Measurements from ENCODE around the gene COL15A1.

The COL15A1 gene

DNA sequence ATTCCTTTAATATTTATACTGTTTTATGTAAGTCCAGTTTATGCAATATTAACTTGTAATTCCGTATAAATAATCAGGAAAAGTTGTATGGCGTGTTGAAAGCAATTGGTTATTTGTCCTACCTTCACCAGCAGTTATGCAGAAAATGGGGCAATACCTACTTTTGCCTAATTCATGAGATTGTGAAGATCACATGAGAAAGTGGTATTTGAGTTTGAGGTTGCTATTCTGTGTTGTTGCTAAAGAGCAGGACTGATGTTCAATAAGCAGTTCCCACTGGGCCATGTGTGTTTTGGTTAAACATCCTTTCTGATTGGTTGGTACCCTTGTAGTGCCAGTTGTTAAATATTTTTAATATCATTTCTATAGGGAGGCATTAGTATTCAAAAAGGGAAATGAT is 164.4 kb downstream of the COL15A1 start:
- DNase-seq (ENCODE audit: low spot score) = no peak

DNA sequence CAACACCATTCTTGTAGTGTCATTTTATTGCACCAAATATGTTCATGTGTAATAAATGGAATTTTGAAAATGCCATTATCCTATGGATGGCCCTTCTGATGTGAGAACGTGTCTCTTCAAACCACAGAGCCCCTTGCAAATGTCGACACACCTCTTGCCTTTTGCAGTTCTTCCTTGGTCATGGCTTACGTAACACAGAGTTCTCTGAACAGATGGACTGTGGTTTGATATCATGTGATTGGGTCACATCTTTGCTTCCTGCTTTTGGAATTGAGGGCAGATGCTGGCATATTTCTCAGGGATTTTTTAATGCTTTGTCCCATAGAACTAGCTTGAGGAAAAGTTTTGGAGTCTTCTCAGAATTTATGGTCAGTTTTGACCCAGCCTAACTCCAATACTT is 165.8 kb downstream of the COL15A1 start:
- peak; percentile 82 for DNase-seq (ENCODE audit: low spot score)

DNA sequence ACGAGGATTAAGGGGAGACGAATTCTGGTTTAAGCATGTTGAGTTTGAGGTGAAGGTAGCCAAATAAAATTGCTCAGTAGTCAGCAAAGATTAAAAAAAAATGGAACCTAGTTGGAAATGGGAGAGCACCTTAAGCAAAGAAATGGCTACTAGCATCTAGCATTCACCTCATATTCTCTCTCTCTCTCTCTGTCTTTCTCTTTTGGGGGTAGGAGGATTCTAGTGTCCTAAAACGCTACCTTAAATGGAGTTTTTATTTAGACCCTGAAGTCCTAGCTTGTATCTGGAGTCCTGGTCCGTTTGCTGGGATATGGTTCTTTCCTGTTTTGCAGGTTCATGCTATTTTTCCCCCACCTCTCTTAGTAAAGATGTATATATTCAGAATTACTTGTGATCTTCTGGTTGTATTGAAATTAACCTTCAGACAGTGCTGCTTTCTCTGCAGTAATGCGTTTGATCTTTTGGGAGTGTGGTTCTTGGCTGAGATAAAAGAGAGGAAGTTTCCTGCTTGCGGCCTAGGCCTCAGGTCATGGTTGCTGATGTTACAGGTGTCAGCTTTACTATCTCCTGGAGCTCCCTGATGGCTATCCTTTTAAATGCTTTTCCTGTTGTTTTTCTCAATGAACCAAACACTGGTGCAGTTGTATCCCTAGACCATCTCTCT is 169.2 kb downstream of the COL15A1 start:
- DNase-seq (ENCODE audit: low spot score) = no peak

DNA sequence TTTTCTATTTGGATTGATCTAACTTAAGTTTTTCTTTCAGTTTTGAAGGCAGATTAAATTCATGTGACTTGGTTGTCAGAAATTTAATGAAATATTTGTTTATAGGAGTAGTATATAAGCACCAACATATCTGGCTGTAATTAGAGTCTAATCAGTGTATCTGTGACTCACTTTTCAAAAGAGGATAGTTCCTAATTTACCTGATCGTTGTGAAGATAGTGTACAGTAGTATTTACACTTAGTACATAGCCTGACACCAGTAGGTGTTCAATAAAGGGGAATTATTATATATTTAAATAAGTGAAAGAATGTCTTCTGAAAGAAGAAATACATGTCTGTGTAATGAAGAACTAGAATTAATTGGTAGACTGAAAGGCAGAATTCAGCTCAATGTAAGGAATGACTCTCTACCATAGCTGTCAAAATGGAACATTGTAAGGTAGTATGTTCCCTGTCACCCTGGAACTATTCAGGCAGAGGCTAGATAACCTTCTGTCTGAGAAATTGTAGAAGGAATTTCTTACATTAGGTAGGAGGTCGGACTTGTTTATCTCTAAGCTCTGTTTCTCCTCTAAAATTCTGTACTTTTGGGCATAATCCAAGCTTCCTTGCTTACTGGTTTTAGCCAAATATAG is 169.8 kb downstream of the COL15A1 start:
- peak; percentile 36 for DNase-seq (ENCODE audit: low spot score)

DNA sequence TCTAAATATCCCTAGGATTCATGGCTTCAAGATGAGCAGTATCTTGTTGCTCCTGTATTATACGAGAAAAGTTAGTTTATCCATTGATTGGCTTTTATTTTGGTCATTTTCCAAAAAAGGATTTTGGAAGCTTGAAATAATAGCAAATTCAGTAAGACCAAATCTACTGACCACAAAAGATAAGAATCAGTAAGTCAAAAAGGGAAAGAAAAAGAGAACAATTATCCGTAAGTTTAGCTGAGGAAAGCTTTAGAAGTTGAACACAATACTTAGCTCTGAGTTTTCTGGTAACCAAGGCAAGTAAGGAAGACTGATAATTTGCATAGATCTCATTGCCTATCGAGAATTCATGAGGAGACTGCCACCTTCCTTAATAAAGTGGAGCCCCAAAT is 170.3 kb downstream of the COL15A1 start:
- no peak for DNase-seq (ENCODE audit: low spot score)

DNA sequence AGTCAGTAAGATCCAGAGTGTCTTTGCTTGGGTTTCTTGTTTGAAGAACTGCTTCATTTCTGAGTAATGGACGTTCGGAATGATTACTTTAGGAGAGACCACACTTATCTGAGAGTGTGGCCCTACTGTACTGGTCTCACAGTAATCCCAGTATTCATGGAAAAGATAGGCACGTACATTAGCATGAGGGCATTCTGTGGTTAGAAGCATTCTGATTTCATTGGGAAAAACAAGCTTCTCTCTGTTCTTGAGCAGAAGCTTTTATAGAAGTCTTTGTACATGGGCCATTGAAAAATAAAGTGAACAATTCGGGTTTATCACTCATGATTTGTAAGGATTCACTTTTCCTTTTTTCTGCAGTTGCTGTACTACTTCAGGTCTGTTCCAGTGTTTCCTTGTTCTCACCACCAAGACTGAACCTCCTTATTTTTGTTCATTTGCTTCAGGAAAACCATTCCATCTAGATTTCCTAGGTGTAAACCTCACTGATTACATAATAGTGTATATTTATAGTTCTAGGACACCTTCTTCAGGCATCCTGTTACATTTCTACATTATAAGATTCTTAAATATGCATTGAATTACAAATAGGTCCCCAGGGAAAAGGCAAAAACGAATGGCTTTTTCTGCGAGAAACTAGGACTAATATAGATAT is 171.3 kb downstream of the COL15A1 start:
- peak; percentile 57 for DNase-seq (ENCODE audit: low spot score)

DNA sequence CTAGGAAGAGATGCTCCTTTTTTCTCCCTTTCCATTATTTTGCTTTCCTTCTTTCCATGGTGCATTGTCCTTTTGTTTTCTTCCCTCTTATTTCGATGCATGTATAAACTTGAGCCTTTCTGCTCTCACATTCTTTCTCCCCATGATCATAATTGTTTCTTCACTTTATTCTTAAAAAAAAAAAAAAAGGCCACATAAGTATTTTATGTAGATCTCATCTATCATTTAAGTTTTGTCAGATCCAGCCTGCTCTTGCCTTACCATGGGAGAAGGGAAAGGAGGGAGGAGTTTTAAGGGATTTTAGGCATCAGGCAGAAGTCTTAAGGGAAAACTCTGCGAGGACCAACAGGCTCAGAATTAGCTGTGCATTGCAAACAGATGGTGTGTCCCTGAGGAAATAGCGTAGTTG is 172.3 kb downstream of the COL15A1 start:
- peak; percentile 48 for DNase-seq (ENCODE audit: low spot score)

DNA sequence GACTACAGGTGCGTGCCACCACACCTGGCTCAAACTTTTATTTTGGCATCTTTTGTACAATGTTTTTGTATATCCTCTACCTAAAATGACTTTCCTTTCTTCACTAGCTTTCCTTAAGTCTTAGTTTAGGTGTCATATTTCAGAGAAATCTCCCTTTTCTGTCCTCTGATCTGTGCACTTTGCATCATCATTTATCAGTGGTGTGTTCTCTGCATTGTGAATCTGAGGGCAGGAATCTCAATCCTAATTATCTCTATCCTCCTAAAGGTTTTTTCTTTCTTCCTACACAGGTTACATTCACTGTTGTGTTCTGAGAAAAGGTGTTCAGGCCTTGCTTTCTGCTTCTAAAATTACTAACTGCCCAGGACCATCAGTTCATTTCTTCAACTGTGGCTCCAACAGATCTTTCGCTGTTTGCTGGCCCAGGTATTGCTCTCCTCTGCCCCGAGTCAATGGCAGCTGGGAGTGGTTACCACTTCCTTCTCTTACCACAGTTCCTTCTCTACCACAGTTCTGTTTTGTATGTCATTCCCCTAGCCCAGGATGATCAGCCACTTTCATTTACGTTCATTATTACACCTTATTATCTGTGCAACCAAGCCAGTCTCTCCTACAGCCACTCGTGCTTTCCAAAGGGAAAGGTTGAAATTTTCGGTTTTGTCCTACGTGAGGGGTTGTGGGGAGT is 175.2 kb downstream of the COL15A1 start:
- no peak for DNase-seq (ENCODE audit: low spot score)

DNA sequence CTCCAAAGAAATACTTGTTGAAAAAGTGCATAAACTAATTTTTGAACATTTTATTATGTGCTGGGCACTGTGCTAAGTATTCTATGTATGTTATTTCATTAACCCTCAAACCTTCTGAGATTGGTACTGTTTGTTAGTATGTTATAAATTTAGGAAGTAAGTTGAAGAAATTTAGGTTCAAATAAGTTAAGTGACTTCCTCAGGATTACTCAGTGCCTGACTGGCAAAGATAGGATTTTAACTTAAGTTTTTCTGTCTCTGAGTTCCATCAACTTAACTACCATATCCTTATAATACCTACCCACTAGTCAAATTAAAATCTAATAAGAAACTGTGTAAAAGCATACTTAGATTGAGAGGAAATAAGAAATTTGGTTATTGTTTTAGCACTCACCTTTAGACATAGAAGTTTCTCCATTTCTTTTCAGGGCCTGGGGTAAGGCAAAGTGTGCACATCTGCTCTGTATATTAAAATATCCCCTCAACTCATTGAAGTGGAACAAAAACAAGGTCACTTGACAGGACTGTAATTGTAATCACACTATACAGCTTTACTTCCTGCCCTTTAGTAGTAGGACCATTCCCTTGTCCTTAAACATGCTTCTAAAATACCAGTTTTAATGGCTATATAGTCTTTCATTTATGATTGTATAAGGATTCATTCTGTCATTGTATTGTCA is 176.4 kb downstream of the COL15A1 start:
- no peak for DNase-seq (ENCODE audit: low spot score)
